SK-N-SH treated with all-trans-retinoic acid at 6 μM for 48 hours (cell line): ENCODE measurements around the gene ITGB3.

Experiments used
- ATAC-seq: fragments of 200-7000 bp; cut with Tn5 transposase; 3 replicates; pipeline ENCODE4 v1.9.1; 2020; ENCODE audit warnings: mild to moderate bottlenecking, moderate library complexity
- ARNTL ChIP-seq: fragments of 450-650 bp; formaldehyde crosslinking; IDR thresholded peaks from 2 replicates; pipeline ENCODE4 v1.5.0; 2020; ENCODE audit warnings: low read depth, mild to moderate bottlenecking, moderate library complexity, borderline replicate concordance
- BACH2 ChIP-seq: fragments of 250-450 bp; sonication (Bioruptor Pico); IDR thresholded peaks from 2 replicates; pipeline ENCODE4 v1.9.0; 2021; ENCODE audit warnings: mild to moderate bottlenecking, borderline replicate concordance
- CSDC2 ChIP-seq: fragments of 250-450 bp; sonication (Bioruptor Pico); IDR thresholded peaks from 2 replicates; pipeline ENCODE4 v1.5.0; 2020; ENCODE audit warnings: mild to moderate bottlenecking, moderate library complexity
- CSRNP3 ChIP-seq: fragments of 250-450 bp; sonication (Bioruptor Pico); IDR thresholded peaks from 2 replicates; pipeline ENCODE4 v1.5.1; 2021; ENCODE audit warnings: mild to moderate bottlenecking, moderate library complexity
- ESRRG ChIP-seq: fragments of 250-450 bp; sonication (Bioruptor Pico); IDR thresholded peaks from 2 replicates; pipeline ENCODE4 v1.6.1; 2021; ENCODE audit warnings: mild to moderate bottlenecking
- ISL1 ChIP-seq: fragments of 250-450 bp; sonication (Bioruptor Pico); IDR thresholded peaks from 2 replicates; pipeline ENCODE4 v2.1.2; 2022; ENCODE audit warnings: mild to moderate bottlenecking, moderate library complexity
- OSR1 ChIP-seq: fragments of 250-450 bp; sonication (Bioruptor Pico); IDR thresholded peaks from 2 replicates; pipeline ENCODE4 v1.8.0; 2022; ENCODE audit warnings: moderate library complexity, mild to moderate bottlenecking, inconsistent platforms
- POU6F1 ChIP-seq: fragments of 250-450 bp; sonication (Bioruptor Pico); IDR thresholded peaks from 2 replicates; pipeline ENCODE4 v1.8.0; 2021; ENCODE audit warnings: low read depth, mild to moderate bottlenecking, moderate library complexity, borderline replicate concordance
- PPARA ChIP-seq: fragments of 250-450 bp; sonication (Bioruptor Pico); IDR thresholded peaks from 2 replicates; pipeline ENCODE4 v1.5.0; 2020; ENCODE audit warnings: mild to moderate bottlenecking, borderline replicate concordance
- RARB ChIP-seq: fragments of 250-450 bp; sonication (Bioruptor Pico); IDR thresholded peaks from 2 replicates; pipeline ENCODE4 v1.8.0; 2021; ENCODE audit warnings: mild to moderate bottlenecking, moderate library complexity
- SNAI2 ChIP-seq: fragments of 250-450 bp; sonication (Bioruptor Pico); IDR thresholded peaks from 2 replicates; pipeline ENCODE4 v1.5.0; 2020; ENCODE audit warnings: mild to moderate bottlenecking, moderate library complexity
- ZC3H10 ChIP-seq: fragments of 250-450 bp; sonication (Bioruptor Pico); IDR thresholded peaks from 2 replicates; pipeline ENCODE4 v1.5.1; 2021; ENCODE audit warnings: mild to moderate bottlenecking, moderate library complexity
- ZFP3 ChIP-seq: fragments of 250-450 bp; sonication (Bioruptor Pico); IDR thresholded peaks from 2 replicates; pipeline ENCODE4 v1.5.0; 2020; ENCODE audit warnings: mild to moderate bottlenecking, moderate library complexity
- ZFP30 ChIP-seq: fragments of 450-650 bp; formaldehyde crosslinking; IDR thresholded peaks from 2 replicates; pipeline ENCODE4 v1.5.0; 2022; ENCODE audit warnings: mild to moderate bottlenecking, moderate library complexity
- ZNF565 ChIP-seq: fragments of 450-650 bp; formaldehyde crosslinking; conservative IDR thresholded peaks from 2 replicates; pipeline ENCODE4 v1.5.0; 2020; ENCODE audit warnings: low read depth, mild to moderate bottlenecking, moderate library complexity
- TF ChIP-seq, protein P1 (sequence below): fragments of 250-450 bp; sonication (Bioruptor Pico); IDR thresholded peaks from 2 replicates; pipeline ENCODE4 v1.5.1; 2020; ENCODE audit warnings: low read depth, mild to moderate bottlenecking, moderate library complexity
- TF ChIP-seq, protein P2 (sequence below): fragments of 250-450 bp; sonication (Bioruptor Pico); IDR thresholded peaks from 2 replicates; pipeline ENCODE4 v1.8.0; 2020; ENCODE audit warnings: mild to moderate bottlenecking, moderate library complexity, borderline replicate concordance
- TF ChIP-seq, protein P3 (sequence below): fragments of 250-450 bp; sonication (Bioruptor Pico); IDR thresholded peaks from 2 replicates; pipeline ENCODE4 v1.5.0; 2020; ENCODE audit warnings: mild to moderate bottlenecking, moderate library complexity

ITGB3 gene

GRCh38 chr17:47219621-47220475 lies 33.8 kb upstream of the ITGB3 start:
- TF ChIP-seq RARB, result no peak
- TF ChIP-seq, protein P1, sequence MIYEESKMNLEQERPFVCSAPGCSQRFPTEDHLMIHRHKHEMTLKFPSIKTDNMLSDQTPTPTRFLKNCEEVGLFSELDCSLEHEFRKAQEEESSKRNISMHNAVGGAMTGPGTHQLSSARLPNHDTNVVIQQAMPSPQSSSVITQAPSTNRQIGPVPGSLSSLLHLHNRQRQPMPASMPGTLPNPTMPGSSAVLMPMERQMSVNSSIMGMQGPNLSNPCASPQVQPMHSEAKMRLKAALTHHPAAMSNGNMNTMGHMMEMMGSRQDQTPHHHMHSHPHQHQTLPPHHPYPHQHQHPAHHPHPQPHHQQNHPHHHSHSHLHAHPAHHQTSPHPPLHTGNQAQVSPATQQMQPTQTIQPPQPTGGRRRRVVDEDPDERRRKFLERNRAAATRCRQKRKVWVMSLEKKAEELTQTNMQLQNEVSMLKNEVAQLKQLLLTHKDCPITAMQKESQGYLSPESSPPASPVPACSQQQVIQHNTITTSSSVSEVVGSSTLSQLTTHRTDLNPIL (CRISPR knock-in tag), result no peak
- no peak for ATAC-seq

DNA sequence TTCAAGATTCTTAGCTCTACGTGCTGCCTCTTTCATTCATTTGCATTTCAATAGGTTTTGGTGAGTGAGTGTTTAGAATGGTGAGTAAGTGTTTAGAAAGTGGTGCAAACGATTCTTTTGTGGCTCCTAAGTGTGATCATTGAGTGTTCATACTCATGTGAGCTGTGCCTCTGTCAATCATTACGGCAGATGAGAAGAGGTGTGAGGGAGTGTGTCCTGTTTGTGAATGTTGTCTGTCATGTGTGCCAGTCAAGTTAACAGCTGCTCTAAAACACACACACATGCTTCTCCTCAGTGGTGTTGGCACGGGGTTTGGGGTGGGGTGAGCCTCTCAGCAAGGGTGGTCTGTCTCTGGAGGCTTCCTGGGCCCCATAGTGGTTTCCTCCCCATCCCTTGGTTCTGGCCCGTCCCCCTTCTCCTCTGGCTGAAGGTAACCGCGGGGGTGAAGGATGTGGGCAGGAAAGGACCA lies 33.1 kb upstream of the ITGB3 start:
- ATAC-seq, result no peak
- TF ChIP-seq CSRNP3 (CRISPR knock-in tag) (no peak), ESRRG (CRISPR knock-in tag) (no peak), ZC3H10 (CRISPR knock-in tag) (no peak), PPARA (CRISPR knock-in tag) (no peak), ARNTL (CRISPR knock-in tag) (no peak), ISL1 (no peak)
- TF ChIP-seq, protein P2, sequence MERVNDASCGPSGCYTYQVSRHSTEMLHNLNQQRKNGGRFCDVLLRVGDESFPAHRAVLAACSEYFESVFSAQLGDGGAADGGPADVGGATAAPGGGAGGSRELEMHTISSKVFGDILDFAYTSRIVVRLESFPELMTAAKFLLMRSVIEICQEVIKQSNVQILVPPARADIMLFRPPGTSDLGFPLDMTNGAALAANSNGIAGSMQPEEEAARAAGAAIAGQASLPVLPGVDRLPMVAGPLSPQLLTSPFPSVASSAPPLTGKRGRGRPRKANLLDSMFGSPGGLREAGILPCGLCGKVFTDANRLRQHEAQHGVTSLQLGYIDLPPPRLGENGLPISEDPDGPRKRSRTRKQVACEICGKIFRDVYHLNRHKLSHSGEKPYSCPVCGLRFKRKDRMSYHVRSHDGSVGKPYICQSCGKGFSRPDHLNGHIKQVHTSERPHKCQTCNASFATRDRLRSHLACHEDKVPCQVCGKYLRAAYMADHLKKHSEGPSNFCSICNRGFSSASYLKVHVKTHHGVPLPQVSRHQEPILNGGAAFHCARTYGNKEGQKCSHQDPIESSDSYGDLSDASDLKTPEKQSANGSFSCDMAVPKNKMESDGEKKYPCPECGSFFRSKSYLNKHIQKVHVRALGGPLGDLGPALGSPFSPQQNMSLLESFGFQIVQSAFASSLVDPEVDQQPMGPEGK (CRISPR knock-in tag), result no peak
- TF ChIP-seq, protein P3, sequence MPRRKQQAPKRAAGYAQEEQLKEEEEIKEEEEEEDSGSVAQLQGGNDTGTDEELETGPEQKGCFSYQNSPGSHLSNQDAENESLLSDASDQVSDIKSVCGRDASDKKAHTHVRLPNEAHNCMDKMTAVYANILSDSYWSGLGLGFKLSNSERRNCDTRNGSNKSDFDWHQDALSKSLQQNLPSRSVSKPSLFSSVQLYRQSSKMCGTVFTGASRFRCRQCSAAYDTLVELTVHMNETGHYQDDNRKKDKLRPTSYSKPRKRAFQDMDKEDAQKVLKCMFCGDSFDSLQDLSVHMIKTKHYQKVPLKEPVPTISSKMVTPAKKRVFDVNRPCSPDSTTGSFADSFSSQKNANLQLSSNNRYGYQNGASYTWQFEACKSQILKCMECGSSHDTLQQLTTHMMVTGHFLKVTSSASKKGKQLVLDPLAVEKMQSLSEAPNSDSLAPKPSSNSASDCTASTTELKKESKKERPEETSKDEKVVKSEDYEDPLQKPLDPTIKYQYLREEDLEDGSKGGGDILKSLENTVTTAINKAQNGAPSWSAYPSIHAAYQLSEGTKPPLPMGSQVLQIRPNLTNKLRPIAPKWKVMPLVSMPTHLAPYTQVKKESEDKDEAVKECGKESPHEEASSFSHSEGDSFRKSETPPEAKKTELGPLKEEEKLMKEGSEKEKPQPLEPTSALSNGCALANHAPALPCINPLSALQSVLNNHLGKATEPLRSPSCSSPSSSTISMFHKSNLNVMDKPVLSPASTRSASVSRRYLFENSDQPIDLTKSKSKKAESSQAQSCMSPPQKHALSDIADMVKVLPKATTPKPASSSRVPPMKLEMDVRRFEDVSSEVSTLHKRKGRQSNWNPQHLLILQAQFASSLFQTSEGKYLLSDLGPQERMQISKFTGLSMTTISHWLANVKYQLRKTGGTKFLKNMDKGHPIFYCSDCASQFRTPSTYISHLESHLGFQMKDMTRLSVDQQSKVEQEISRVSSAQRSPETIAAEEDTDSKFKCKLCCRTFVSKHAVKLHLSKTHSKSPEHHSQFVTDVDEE (CRISPR knock-in tag), result no peak
- TF ChIP-seq, all 23 proteins: peak for 0

DNA sequence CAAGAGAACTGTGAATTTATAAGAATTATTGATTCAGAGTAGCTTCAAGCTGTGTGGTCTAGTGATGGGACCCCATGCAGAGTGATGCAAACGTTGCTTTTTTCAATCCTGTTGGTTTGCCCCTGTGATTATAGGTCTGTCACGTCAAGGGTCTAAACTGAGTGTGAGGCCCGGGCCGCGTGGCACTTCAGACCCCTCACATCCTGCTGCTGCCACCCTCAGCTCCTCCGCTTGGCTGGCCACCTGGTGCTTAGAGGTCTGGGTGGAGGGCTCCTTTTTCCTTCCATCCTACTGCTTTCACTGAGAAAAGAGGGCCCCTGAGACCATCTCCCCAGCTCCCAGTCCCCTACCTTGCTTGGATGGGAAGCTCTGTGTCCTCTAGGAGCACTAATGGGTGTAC lies 32.5 kb upstream of the ITGB3 start:
- TF ChIP-seq POU6F1 (CRISPR knock-in tag), result no peak
- TF ChIP-seq CSDC2 (CRISPR knock-in tag), result no peak
- TF ChIP-seq, all 23 proteins: peak for 0
- no peak for ATAC-seq

DNA sequence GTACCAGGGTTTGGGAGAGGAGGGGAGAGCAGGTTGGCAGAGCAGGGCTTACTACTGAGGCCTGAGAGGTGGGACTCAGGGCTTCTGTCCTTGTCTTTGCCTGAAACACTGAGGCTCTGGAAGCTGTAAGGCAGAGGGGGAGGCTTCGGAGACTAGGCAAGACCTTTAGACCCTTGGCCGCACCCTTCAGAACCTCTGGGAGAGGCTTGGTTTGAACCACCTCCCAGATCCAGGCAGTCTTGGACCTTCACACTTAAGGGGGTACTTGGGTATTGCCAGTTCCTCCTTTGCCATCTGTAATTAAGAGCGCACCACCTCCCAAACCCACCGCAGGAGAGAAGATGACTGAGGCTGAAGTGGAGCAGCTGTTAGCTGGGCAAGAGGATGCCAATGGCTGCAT lies 31.6 kb upstream of the ITGB3 start:
- ATAC-seq, result no peak
- TF ChIP-seq OSR1 (CRISPR knock-in tag) (no peak), PPARA (CRISPR knock-in tag) (no peak), ARNTL (CRISPR knock-in tag) (no peak), ISL1 (no peak), ZFP30 (CRISPR knock-in tag) (no peak), ESRRG (CRISPR knock-in tag) (no peak), ZNF565 (CRISPR knock-in tag) (no peak), POU6F1 (CRISPR knock-in tag) (no peak), CSDC2 (CRISPR knock-in tag) (no peak), CSRNP3 (CRISPR knock-in tag) (no peak), ZFP3 (no peak), BACH2 (no peak), SNAI2 (CRISPR knock-in tag) (no peak), RARB (no peak)
- TF ChIP-seq, protein P3 (CRISPR knock-in tag), result no peak
